Left renal pelvis (tissue), 4 donors: ENCODE measurements around the gene DAZAP1. TPM values are rescaled to one million over a fixed set of nuclear protein-coding genes. Genes with fewer than 3 reads are reported as not detected.
"Not testable (repeated sequence)": the region's sequence is repeated elsewhere in the genome, so short reads cannot be mapped to it uniquely, and the experiment has no call there.

Source experiments
- DNase-seq, 4 donors: peaks; one replicate each; pipeline ENCODE4 v3.0.0-alpha.2; 2013; ENCODE audit warnings: low read depth in 4 of 4, low spot score in 3 of 4
- polyA plus RNA-seq, 4 donors: library from polyadenylated mRNA; unstranded; fragments of 120-200 nt; gene quantifications; one replicate each; pipeline ENCODE4 v1.2.1, GENCODE V29; 2013; ENCODE audit not compliant: insufficient read length in 4 of 4

DAZAP1 gene
- polyA plus RNA-seq, 4 donors = 61.7 to 103 (median 80.9) TPM

DNA sequence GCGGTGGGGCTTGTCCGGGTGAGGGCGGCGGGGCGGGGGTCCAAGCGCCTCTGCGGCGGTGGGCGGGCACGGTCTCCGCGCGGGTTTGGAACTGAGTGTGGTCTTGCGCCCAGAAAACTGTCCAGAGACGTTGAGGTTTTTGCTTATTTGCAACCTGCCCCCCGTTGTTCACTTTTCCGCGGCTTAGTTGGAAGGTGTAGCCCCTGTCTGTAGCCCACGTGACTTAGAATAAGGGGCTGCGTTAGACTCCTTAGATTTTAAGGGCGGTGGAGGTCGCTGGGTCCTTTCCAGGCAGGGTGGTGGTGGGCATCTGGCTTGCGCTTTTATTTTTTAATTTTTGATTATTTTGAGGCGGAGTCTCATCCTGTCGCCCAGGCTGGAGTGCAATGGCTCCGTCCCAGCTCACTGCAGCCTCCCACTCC lies 31.6 kb downstream of the DAZAP1 start:
- no peak for DNase-seq

DNA sequence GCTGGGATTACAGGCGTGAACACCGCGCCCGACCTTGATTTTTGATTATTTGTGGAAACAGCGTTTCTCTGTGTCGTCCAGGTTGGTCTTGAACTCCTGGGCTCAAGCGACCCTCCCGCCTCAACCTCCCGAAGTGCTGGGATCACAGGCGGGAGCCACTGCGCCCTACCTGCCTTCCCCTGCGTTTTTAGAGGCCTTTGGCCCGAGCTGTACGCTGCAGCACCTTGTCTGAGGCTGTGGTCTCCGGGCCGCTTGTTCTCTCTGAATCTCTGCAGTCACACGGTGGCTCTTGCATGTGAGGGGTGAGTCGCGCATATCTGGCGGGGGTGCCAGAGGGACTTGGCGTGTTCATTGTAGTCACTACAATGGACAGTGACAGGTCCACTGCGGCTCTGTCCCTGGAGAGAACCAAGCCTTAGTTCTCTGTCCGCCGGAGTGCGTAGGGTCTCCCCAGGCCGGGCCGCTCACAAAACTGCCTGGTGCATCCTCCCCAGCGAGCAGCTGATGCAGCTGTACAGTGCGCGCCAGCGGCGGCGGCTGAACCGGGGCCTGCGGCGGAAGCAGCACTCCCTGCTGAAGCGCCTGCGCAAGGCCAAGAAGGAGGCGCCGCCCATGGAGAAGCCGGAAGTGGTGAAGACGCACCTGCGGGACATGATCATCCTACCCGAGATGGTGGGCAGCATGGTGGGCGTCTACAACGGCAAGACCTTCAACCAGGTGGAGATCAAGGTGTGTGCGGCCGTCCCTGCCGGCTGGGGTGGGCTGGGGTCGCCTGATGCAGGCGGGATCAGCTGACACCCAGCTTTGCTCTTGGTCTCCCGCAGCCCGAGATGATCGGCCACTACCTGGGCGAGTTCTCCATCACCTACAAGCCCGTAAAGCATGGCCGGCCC lies 32.4 kb downstream of the DAZAP1 start:
- not testable (repeated sequence) for DNase-seq

DNA sequence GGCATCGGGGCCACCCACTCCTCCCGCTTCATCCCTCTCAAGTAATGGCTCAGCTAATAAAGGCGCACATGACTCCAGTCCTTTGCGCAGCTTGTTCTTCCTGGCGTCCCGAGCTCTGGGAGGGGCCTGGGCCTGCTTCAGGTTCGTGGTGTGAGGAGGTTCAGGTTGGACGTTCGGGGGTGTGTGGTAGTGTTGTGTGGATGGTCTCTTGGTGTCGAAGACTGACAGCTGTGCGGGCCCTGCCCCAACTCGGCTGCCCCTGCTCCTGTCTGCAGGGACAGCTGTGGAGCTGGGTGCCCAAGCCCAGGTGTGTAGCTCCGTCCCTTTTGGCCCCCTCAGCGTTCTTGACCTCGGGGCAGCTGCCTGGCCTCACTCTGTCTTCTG lies 33.0 kb downstream of the DAZAP1 start:
- no peak for DNase-seq

DNA sequence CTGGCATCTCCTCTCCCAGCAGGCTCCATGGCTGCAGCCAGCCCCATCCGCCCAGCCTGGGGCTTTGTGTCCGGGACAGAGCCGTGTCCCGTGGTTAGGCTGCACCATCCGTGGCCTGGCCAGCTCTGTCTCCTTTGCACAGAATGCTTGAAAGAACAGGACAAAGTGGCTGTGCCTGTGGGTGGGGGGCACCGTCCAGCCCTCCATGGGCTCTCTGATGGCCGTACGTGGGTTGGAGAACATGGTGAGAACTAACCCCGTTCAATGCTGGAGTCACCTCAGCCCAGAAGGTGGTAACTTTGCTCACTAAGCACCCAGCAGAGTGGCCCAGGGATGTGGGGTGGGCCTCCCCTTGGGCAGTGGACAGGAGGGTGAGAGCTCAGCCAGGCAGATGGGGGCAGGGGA lies 33.6 kb downstream of the DAZAP1 start:
- no peak for DNase-seq

DNA sequence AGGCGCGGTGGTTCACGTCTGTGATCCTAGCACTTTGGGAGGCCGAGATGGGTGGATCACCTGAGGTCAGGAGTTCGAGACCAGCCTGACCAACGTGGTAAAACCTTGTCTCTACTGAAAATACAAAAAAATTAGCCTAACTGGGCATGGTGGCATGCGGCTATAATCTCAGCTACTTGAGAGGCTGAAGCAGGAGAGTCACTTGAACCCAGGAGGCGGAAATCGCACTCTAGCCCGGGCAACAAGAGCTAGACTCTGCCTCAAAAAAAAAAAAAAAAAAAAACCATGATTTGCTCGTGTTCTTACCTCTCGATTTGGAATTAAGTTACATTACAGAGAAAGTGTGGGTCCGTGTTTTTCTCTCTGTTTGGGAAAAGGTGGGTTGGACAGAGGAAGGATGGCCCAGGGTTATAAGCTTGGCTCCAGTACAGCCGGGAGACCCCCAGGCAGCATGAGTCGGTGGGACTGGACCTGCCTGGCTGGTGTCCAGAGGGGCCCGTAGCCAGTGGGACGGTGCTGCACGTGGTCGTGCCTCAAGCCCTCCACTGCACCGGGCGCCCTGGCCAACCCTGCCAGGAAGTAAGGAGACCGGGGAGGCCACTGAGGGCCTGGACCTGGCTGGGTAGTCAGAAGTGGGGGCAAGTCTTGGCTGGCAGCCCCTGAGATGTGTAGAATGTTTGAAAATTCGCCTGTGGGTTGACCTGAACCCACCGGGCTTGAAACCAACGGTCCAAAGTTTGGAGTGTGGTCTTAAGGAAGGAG lies 34.5 kb downstream of the DAZAP1 start:
- no peak for DNase-seq

DNA sequence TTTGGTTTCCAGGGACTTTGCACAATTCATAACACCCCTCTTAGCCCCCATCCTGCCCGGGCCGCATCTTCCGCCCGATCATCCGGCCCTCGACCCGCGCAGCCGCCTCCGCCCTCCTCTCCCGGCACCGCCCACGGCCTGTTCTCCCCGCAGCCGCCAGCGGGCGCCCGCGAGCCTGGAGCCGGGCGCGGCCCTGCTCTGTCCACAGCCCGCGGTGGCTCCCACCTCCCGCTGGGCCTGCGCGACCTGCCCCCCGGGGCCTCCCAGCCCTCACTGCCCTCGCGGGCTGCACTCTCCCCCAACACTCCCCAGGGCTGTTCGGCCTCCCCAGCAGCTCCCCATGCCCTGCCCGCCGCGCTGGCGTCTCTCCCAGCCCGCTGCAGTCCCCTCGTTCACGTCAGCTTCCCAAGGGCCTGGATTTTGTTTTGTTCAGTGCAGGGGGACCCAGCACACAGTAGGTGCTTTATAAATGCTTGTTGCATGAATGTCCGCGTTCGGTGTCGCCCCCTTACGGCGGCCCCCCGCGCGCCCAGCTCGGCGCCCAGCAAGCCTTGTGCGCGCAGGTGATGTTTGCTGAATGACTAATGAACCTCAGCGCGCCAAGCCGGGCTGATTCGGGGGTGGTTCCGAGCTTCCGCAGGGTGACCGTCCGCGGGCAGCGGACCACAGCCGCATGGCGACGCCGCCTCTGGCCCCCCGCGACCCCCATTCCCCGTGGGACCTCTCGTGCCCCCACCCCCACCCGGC lies 38.0 kb downstream of the DAZAP1 start:
- DNase-seq = no peak

DNA sequence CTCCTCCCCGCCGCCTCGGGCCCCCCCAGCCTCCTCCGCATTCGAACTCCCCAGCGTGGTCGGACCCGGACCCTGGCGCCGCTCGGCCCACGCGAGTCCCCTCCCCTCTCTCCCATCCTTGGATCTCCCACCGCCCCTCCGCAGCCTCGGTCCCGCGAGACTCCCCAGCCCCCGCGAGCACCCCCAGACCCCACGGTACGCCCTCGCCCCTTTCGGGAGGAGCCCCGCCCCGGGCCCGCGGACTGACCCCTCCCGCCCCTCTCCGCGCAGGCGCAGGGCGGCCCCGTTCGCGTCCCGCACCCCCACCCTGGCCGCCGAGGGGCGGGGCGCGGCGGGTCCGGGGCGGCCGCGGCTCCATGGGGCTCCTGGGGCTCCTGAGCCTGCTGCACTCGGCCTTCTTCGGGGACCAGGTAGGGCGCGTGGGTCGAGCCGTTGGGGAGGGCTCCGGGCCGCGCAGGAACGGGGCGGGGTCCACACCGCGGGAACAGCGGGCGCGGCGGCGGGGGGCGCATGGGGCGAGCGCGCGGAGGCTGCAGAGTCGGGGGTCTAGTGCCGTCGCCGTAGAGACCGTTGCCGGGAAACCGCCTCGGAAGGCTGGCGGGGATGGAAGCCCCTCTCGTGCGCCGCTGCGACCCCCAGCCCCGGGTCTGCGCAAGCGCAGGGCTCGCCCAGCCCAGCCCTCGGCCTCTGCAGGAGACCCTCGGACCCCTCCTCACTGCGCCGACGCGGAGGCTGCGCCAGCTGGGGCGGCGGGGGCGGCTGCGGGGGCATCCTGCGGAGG lies 38.7 kb downstream of the DAZAP1 start:
- no peak for DNase-seq

DNA sequence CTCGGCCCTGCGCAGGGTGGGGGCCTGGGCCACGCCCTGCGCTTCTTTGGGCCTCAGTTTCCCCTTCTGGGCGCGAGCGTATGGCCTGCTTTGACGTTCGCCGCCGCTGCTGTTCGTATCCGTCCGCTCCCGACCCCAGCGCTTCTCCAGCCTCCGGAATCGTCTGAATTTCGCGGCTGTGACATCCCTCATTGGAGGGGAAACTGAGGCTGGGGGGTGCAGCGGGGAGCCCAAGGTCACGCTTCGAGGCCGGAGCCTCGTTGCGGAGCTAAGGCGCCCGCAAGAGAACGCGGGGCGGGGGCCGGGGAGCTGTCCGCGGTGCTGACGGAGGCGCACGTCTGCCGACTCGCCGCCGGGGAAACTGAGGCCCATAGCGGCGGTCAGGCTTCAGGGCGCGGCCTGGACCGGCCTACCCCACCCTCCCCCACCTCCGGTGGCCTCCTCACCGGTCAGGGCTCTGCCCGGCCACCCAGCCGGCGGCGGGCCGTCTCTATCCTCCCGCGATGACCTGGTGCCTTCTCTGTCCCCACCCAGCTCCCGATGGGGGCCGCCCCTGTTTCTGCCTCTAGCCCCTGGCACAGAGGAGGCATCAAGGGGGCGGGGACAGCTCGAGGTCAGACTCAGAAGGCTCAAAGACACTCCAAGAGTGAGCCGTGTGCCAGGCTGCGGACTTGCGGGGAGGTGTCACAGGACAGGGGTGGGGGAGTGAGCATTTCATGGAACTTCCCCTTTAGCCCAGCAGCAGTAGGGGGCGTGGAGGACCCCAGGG lies 39.5 kb downstream of the DAZAP1 start:
- DNase-seq = no peak

DNA sequence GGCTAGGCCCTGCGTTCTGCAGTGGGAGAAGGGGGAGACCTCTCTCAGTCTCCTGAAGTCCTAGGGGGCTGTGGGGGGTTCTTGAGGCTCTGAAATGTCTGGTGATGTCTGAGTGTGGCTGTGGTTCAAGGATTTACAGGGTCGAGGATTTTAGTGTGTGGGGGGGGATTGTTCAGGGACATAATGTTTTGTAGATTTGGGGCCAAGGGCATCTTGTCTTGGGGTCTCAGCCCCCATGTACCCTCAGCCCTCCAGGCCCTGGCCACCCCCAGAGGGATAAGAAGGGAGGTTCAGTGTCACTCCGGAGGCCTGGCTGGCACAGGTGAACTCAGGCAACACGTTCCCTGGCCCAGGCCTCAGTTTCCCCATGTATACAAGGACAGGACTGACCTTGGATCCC lies 40.1 kb downstream of the DAZAP1 start:
- no peak for DNase-seq

DNA sequence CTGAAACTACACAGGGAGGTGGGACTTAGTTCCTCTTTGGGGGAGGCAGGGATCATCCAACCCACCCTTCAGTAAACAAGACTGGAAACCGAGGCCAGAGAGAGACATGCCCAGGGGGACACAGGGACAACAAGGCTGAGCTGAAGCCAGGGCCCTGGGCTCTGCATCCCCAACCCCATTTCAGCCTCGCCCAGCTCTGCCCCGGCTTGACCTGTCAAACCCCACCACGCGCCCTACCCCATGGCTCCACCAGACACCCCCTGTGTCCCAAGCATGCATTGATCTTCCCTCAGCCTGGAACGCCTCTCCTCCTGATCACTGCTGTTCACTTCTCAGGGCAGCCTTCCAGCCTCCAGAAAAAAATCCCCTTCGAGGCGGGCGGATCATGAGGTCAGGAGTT lies 40.6 kb downstream of the DAZAP1 start:
- no peak for DNase-seq

DNA sequence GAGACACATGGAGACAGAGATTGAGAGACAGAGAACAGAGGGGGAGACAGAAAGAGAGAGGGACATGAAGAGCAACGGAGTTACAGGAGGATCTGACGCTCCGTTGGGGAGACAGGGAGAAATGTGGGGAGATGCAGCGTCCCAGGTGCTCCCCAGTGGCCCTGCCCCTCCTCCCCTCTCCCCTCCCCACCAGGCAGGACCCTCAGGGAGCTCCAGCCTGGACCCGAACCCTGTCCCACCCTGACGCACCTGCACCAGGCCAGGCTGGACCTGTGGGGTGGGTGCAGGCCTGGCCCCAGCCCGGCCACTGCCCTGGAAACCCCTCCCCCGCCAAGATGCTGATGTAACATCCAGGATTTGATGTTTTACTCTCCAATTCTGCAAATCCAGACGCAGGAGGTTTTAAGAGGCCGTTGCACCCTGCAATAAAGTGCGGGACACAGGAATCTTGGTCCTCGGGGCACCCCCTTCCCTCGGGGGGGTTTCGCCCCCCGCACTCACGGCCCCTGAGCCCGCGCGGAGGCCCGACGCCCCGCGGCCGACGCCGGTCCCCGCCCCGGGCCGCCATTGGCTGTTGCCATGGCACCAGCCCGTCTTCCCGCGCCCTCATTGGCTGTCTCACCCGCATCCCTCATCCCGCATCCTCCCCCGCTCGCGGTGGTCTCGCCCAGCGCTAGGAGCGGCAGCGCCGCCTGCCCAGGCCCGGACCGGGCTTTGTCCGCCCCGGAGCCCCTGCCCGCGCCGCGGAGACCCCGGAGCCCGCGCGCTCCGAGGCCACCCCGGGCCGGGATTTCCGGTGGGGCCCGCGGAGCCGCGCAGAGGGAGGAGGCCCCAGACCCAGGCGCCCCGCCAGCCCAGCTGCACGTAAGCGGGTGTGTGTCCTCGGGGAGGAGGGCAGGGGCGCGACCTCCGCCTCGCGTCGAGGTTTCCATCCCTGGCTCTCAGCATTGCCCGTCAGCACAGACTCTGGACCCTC lies 42.4 kb downstream of the DAZAP1 start, which contains the start of gene APC2:
TSS of gene APC2 (plus strand) at position 655 of the 976 bp plus-strand sequence. CDS start 2,881 bp downstream, outside the sequence.
- DNase-seq = no peak

DNA sequence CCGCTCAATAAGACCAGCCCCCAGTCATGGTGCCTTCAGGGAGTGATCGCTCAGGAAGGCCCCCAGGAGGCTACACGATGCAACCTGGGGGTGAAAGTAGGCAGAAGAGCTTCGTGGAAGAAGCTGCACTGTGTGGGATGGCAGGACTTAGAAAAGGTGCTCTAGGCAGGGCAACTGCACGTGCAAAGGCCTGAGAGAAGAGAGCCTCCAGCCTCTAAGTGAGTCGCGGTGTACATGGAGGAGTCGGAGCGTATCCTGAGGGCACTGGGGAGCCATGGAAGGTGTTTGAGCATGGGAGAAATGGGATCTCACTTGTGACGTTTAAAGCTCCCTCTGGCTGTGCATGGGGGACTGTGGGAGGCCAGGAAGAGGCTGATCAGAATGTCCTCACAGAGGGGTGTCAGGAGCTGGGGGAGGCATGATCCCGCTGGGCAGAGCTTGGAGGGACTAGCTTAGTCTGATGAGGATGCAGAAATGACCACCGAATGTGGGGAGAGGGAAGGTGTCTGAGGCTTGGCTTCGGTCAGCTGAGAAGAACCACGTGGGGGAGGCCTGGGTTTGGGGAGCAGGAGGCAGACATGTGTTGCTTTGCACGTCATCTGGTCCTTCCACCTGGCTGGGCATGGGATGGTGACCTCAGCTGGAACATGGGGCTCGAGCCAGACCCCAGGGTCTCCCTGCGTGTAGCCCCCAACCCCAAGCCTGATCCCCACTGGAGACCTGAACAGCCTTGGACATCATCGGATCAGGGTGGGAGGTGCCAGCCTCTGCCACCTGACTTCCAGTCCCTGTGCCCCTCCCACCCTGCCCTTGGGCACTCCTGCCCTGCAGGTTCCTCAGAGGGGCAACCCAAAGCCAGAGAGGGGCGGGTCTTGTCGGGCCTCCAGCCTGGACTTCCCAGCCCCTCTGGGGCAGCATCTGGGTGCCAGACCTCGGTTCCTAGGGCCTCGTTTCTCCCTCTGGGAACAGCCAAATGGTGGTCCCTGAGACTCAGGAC lies 43.6 kb downstream of the DAZAP1 start:
- DNase-seq = no peak

DNA sequence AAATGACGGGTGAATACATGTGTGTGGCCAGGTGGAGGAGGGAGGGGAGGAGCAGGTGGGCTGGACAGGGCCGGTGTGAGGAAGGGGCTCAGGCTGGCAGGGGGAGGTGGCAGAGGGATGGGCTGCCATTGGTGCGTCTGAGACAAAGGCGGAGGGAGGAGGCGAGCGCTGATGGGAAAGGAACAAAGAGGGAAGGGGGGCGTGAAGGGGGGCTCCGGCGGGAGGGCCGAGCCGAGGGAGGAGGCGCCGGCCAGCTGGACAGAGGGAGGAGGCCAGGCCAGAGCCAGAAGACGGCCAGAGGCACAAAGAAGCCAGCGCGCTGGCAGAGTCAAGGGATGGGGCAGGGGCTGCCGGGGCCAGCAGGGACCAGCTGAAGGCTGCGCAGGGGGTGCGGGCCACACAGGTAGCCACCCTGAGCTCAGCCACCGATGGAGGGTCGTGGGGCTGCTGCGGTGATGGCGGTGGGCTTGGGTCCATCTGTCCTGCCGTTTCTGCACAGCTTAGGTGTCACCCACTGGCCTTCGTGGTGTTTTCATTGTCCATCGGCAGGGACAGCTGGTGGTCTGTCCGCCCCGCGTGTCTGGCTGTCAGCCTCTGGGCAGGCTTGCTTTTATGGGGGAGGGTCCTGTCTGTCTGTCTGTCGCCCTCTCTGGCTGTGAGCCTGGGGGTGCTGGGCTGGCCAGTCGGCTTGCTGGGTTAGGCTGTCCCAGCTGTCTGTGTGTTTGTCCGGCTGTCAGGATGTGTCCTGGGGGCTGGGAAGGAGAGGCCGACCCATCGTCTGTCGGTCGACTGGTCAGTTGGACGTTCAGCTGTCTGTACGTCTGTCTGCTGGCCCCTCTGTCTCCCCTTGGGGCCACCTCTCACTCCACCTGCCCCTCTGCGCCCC lies 44.8 kb downstream of the DAZAP1 start:
- DNase-seq = no peak

DNA sequence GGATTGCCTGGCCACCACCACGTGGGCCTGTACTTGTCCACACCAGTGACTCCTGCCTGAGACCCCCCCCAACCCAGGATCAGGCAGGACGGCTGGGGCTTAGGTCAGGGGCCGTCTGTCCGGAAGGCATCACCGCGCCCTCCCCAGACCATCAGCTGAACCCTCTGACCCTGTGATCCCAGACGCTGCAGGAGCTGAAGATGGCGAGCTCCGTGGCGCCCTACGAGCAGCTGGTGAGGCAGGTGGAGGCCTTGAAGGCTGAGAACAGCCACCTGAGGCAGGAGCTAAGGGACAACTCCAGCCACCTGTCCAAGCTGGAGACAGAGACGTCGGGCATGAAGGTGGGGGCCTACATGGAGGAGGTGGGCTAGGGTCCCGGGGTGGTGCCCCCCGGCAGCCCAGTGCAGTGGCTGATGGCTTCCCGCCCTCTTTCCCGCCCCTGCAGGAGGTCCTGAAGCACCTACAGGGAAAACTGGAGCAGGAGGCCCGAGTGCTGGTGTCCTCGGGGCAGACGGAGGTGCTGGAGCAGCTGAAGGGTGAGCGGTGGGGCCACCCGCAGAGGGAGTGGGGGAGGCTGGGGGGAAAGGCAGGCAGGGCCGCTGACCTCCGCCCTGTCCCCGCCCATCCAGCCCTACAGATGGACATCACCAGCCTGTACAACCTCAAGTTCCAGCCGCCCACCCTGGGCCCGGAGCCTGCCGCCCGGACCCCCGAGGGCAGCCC lies 45.6 kb downstream of the DAZAP1 start:
- DNase-seq = no peak

DNA sequence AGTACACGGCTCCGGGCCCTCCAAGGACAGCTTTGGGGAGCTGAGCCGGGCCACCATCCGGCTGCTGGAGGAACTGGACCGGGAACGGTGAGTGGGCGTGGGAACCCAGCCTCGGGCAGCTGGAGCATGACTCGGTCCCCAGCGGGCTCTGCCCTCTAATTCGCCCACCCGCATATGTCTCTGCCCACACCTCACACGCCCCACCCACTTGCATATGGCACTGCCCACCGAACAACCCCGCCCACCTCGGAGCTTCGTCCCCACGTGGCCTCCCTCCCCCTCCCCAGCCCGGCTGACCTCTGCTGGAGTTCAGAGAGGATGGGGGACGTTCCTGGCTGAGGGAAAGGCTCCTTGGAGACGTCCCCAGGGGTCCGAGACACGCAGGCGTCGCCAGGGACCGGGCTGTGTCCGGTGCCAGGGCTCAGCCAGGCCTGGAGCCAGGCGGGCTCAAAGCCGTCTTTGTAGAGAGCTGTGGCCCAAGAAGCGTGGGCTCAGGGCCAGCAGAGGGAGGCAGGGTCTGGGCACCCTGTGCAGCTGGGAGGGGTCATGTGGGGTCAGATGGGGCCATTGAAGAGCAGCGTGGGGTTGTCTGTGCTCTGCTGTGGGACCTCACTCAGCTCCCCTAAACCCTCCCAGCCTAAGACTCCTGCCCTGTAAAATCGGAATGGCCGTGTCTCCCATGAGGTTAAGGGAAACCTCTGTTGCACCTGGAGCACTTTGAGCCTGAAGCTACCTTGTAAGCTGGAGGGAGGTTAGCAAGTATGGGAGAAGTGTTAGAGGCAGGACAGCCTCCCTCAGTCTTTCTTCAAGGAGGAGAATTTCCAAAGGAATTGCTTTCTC lies 46.4 kb downstream of the DAZAP1 start:
- DNase-seq = no peak
